Naive thymus-derived CD8-positive, alpha-beta T cell (primary cell): ENCODE data around the gene LBP. TPM values are rescaled to one million over a fixed set of nuclear protein-coding genes. Genes with fewer than 3 reads are reported as not detected.
"Not testable (repeated sequence)": the region's sequence is repeated elsewhere in the genome, so short reads cannot be mapped to it uniquely, and the experiment has no call there.

Source experiments
- ATAC-seq, 2 donors: fragments of 150-1000 bp; cut with Tn5 transposase in 1 of 2; sonication (Bioruptor Pico), chemical (Tn5 transposase) in 1 of 2; 1 replicate in 1 of 2; 2 replicates in 1 of 2; pipeline ENCODE4 v1.10.0; 2021; ENCODE audit warnings: mild to moderate bottlenecking in 2 of 2, moderate library complexity in 2 of 2
- POLR2A ChIA-PET: fragments of 350-600 bp; sonication (Branson Sonifier 250); formaldehyde crosslinking; loops from one replicate; lab custom pipeline; 2021; ENCODE audit warnings: antibody characterized with exemption; lab: Charles Lee
- DNase-seq, 10 donors: peaks; one replicate each; pipeline versions ENCODE4 v3.0.0 to v3.0.0-alpha.2; 2020 to 2022
- H3K27ac Mint-ChIP-seq, 10 donors: one replicate each; pipeline ENCODE4 v1.8.0; 2020 to 2022; ENCODE audit warnings: mild to moderate bottlenecking in 10 of 10, mixed read lengths in 10 of 10, moderate library complexity in 4 of 10, inconsistent platforms in 1 of 10
- H3K27me3 Mint-ChIP-seq, 5 donors: one replicate each; pipeline ENCODE4 v1.8.0; 2021 to 2022; ENCODE audit warnings: mixed read lengths in 5 of 5
- H3K36me3 Mint-ChIP-seq, 3 donors: one replicate each; pipeline ENCODE4 v1.8.0; 2020 to 2022; ENCODE audit warnings: mixed read lengths in 3 of 3, mild to moderate bottlenecking in 2 of 3, inconsistent platforms in 1 of 3
- H3K4me1 Mint-ChIP-seq, 4 donors: one replicate each; pipeline ENCODE4 v1.8.0; 2021 to 2022; ENCODE audit warnings: mixed read lengths in 4 of 4
- H3K4me3 Mint-ChIP-seq, 10 donors: one replicate each; pipeline ENCODE4 v1.8.0; 2020 to 2022; ENCODE audit warnings: mild to moderate bottlenecking in 10 of 10, mixed read lengths in 10 of 10, moderate library complexity in 6 of 10, inconsistent platforms in 1 of 10
- H3K9me3 Mint-ChIP-seq, 9 donors: one replicate each; pipeline ENCODE4 v1.8.0; 2020 to 2022; ENCODE audit warnings: mixed read lengths in 9 of 9, mild to moderate bottlenecking in 3 of 9, inconsistent platforms in 1 of 9, moderate library complexity in 1 of 9
- polyA plus RNA-seq, 3 donors: library from polyadenylated mRNA; unstranded; fragments of 300-500 nt; fragmentation: Illumina TruSeq; gene quantifications; one replicate each; pipeline ENCODE4 v1.2.3, GENCODE V29; 2021
- total RNA-seq, 8 experiments: library from RNA in 2 of 8; stranded (reverse) in 2 of 8; gene quantifications; one replicate each; pipeline ENCODE4 v1.2.3 and lab custom pipeline; 2021 to 2026

The LBP gene
- total and polyA plus RNA-seq, 5 experiments from 2014 or later: not detected

GRCh38 chr20:38387953-38388352 is 41.7 kb downstream of the LBP start:
- Mint-ChIP-seq H3K4me3 (no peak overlapping the region), H3K27me3 (peaks cover 4 to 17% (median 9%) of the 10 kb centered on the region in 5 donors), H3K4me1 (no peaks in the 10 kb centered on the region), H3K27ac (no peak overlapping the region), H3K9me3 (peaks cover 0 to 17% (median 8%) of the 10 kb centered on the region in 9 donors), H3K36me3 (peaks cover 0 to 6% (median 4%) of the 10 kb centered on the region in 3 donors)
- POLR2A ChIA-PET: interaction anchor here (0.7 kb wide), 1 partner anchor 24 kb away, joined by 4 read pairs; no protein-coding TSS in a partner anchor
- DNase-seq (no peak), ATAC-seq (no peak)

GRCh38 chr20:38392356-38392755 is 46.1 kb downstream of the LBP start:
- peaks cover 0 to 6% (median 4%) of the 10 kb centered on the region in 3 donors for H3K36me3 Mint-ChIP-seq
- no peak overlapping the region for H3K4me3 Mint-ChIP-seq
- H3K9me3 Mint-ChIP-seq: peaks cover 0 to 17% (median 8%) of the 10 kb centered on the region in 9 donors
- ATAC-seq (no peak), DNase-seq (no peak)
- POLR2A ChIA-PET: no interaction called here
- H3K4me1 Mint-ChIP-seq: no peaks in the 10 kb centered on the region
- no peak overlapping the region for H3K27ac Mint-ChIP-seq
- H3K27me3 Mint-ChIP-seq: peaks cover 0 to 12% (median 6%) of the 10 kb centered on the region in 5 donors

GRCh38 chr20:38393259-38393658 is 47.0 kb downstream of the LBP start:
- Mint-ChIP-seq H3K4me1 (no peaks in the 10 kb centered on the region), H3K9me3 (peaks cover 0 to 17% (median 8%) of the 10 kb centered on the region in 9 donors), H3K27ac (no peak overlapping the region), H3K36me3 (peaks cover 0 to 6% (median 4%) of the 10 kb centered on the region in 3 donors), H3K27me3 (peaks cover 0 to 9% (median 6%) of the 10 kb centered on the region in 5 donors), H3K4me3 (no peak overlapping the region)
- POLR2A ChIA-PET: no interaction called here
- DNase-seq (no peak), ATAC-seq (no peak)

DNA sequence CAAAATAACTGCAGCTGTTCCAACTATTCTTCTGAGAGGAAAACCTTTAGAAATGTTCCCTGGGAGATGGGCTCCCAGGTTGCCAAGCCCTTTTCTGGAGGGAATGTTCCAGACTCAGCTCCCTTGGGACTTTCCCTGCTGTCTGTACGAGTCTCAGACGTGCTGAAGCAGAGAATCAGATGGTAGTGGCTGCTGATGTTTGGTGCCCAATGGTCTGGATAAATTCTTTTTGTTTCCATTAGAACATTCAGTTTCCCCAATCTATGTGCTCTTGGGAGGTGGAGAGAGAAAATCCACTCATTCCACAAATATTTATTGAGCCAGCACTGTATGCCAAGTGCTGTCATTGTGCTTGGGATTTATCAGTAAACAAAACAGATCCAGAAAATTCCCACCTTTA is 48.9 kb downstream of the LBP start:
- POLR2A ChIA-PET: no interaction called here
- no peaks in the 10 kb centered on the region for H3K36me3 Mint-ChIP-seq
- H3K27me3 Mint-ChIP-seq: peaks cover 0 to 10% (median 3%) of the 10 kb centered on the region in 5 donors
- no peak for ATAC-seq
- H3K4me1 Mint-ChIP-seq: no peaks in the 10 kb centered on the region
- peaks cover 0 to 7% (median under 1%) of the 10 kb centered on the region in 9 donors for H3K9me3 Mint-ChIP-seq
- no peak for DNase-seq
- H3K4me3 Mint-ChIP-seq: no peak overlapping the region
- H3K27ac Mint-ChIP-seq: no peak overlapping the region

- not testable (repeated sequence) for ATAC-seq, H3K27me3 Mint-ChIP-seq
Measured at GRCh38 chr20:38395751-38396395, 49.6 kb downstream of the LBP start.

DNA sequence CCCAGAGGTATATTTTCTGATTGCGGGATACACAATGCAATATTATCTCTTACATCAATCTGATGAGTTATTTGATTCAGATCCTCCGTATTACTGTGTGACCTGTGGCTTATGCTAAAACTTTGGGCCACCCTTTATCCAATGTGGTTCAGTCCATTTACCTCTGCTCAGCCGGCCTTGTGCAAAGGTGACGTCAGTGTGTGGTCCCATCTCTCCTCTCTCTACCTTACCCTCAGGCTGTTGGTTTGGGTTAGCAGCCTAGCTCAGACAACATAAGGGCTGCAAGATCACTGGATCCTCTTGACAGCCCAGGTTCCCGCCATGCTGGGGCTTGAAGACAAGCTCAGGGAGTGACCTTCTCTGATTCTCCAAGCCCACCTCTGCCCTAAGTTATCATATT is 55.8 kb downstream of the LBP start:
- peaks cover 0 to 6% (median 0%) of the 10 kb centered on the region in 9 donors for H3K9me3 Mint-ChIP-seq
- DNase-seq (no peak), ATAC-seq (no peak)
- H3K4me3 Mint-ChIP-seq: no peak overlapping the region
- H3K36me3 Mint-ChIP-seq: peaks cover 0 to 6% (median 4%) of the 10 kb centered on the region in 3 donors
- no peak overlapping the region for H3K27ac Mint-ChIP-seq
- H3K4me1 Mint-ChIP-seq: no peaks in the 10 kb centered on the region
- POLR2A ChIA-PET: interaction anchor here (0.6 kb wide), 1 partner anchor 16 kb away, joined by 7 read pairs; no protein-coding TSS in a partner anchor
- H3K27me3 Mint-ChIP-seq: peaks cover 0 to 7% (median 2%) of the 10 kb centered on the region in 5 donors

More at GRCh38 chr20:38395751-38396395, 49.6 kb downstream of the LBP start:
- H3K4me3 Mint-ChIP-seq, H3K36me3 Mint-ChIP-seq, H3K9me3 Mint-ChIP-seq, H3K4me1 Mint-ChIP-seq, H3K27ac Mint-ChIP-seq, POLR2A ChIA-PET, DNase-seq: not testable (repeated sequence)

DNA sequence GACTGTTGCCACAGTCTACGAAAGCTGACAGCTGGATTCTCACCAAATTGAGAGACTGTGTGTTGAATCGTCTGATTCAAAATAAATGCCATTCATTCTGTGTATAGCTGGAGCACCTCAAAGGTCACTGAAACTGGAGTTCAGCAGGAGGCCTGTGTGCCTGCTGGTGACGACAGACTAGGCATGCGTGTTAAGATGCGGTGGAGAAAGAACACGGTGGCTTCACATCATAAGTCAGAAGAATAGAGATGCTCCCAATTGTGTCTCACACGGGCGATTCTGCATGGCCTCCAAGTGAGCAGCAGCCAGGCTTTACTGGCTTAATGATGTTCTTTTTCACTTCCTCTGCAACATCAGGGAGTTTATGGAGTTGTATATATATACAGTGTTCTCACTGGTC is 56.5 kb downstream of the LBP start:
- H3K9me3 Mint-ChIP-seq: peaks cover 0 to 6% (median 0%) of the 10 kb centered on the region in 9 donors
- H3K27ac Mint-ChIP-seq: no peak overlapping the region
- peaks cover 0 to 6% (median 4%) of the 10 kb centered on the region in 3 donors for H3K36me3 Mint-ChIP-seq
- H3K4me1 Mint-ChIP-seq: no peaks in the 10 kb centered on the region
- POLR2A ChIA-PET: no interaction called here
- DNase-seq (no peak), ATAC-seq (no peak)
- H3K27me3 Mint-ChIP-seq: peaks cover 0 to 7% (median 2%) of the 10 kb centered on the region in 5 donors
- no peak overlapping the region for H3K4me3 Mint-ChIP-seq

DNA sequence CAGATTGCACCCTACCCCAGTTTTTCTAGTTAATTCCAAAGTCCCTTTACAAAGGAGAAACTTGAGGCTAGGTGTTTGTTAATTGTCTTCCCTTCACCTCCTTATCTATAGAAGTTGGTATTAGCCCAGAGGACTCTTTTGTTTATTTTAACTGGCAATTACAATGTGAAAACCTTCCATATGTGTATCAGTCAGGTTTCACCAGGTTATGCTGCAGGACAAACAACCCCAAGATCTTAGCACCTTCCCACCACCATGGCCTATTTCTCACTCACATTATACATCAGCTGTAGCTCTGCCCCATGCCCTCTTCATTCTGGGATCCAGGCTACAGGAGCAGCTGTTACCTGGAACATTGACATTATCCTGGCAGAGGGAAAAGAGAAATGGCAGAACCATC is 57.7 kb downstream of the LBP start:
- Mint-ChIP-seq H3K36me3 (peaks cover 0 to 12% (median 4%) of the 10 kb centered on the region in 3 donors), H3K9me3 (peaks cover 0 to 6% (median 0%) of the 10 kb centered on the region in 9 donors), H3K27me3 (peaks cover 0 to 6% (median 2%) of the 10 kb centered on the region in 5 donors), H3K4me1 (no peaks in the 10 kb centered on the region), H3K27ac (no peak overlapping the region), H3K4me3 (no peak overlapping the region)
- DNase-seq (no peak), ATAC-seq (no peak)
- POLR2A ChIA-PET: no interaction called here

- ATAC-seq: no peak
- Mint-ChIP-seq H3K9me3 (peaks cover 0 to 6% (median 0%) of the 10 kb centered on the region in 9 donors), H3K4me1 (no peaks in the 10 kb centered on the region), H3K36me3 (peaks cover 0 to 12% (median 4%) of the 10 kb centered on the region in 3 donors), H3K27ac (no peak overlapping the region), H3K4me3 (no peak overlapping the region), H3K27me3 (peaks cover 0 to 5% (median 2%) of the 10 kb centered on the region in 5 donors)
- no peak for DNase-seq
- POLR2A ChIA-PET: no interaction called here
Measured at GRCh38 chr20:38405132-38405531, 58.9 kb downstream of the LBP start.

- Mint-ChIP-seq H3K27ac (no peak overlapping the region), H3K9me3 (peaks cover 0 to 6% (median 0%) of the 10 kb centered on the region in 9 donors), H3K4me3 (no peak overlapping the region), H3K27me3 (peaks cover 0 to 2% (median 0%) of the 10 kb centered on the region in 5 donors), H3K4me1 (no peaks in the 10 kb centered on the region), H3K36me3 (peaks cover 0 to 12% (median 4%) of the 10 kb centered on the region in 3 donors)
- ATAC-seq (no peak), DNase-seq (no peak)
- POLR2A ChIA-PET: no interaction called here
Measured at GRCh38 chr20:38406476-38406875, 60.2 kb downstream of the LBP start.

GRCh38 chr20:38407321-38407720 is 61.0 kb downstream of the LBP start:
- peaks cover 0 to 6% (median 0%) of the 10 kb centered on the region in 9 donors for H3K9me3 Mint-ChIP-seq

DNA sequence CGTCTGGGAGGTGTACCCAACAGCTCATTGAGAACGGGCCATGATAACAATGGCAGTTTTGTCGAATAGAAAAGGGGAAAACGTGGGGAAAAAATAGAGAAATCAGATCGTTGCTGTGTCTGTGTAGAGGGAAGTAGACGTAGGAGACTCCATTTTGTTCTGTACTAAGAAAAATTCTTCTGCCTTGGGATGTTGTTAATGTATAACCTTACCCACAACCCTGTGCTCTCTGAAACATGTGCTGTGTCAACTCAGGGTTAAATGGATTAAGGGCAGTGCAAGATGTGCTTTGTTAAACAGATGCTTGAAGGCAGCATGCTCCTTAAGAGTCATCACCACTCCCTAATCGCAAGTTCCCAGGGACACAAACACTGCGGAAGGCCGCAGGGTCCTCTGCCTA is 61.5 kb downstream of the LBP start:
- ATAC-seq, H3K27ac Mint-ChIP-seq, H3K9me3 Mint-ChIP-seq, DNase-seq, H3K4me1 Mint-ChIP-seq, POLR2A ChIA-PET, H3K4me3 Mint-ChIP-seq, H3K27me3 Mint-ChIP-seq: not testable (repeated sequence)
- H3K36me3 Mint-ChIP-seq: peaks cover 4 to 17% (median 11%) of the 10 kb centered on the region in 3 donors

More at GRCh38 chr20:38407321-38407720, 61.0 kb downstream of the LBP start:
- DNase-seq: no peak
- POLR2A ChIA-PET: no interaction called here
- peaks cover 4 to 15% (median 6%) of the 10 kb centered on the region in 3 donors for H3K36me3 Mint-ChIP-seq
- ATAC-seq: no peak
- no peak overlapping the region for H3K27ac Mint-ChIP-seq
- H3K4me3 Mint-ChIP-seq: no peak overlapping the region
- no peaks in the 10 kb centered on the region for H3K27me3 Mint-ChIP-seq
- no peaks in the 10 kb centered on the region for H3K4me1 Mint-ChIP-seq

DNA sequence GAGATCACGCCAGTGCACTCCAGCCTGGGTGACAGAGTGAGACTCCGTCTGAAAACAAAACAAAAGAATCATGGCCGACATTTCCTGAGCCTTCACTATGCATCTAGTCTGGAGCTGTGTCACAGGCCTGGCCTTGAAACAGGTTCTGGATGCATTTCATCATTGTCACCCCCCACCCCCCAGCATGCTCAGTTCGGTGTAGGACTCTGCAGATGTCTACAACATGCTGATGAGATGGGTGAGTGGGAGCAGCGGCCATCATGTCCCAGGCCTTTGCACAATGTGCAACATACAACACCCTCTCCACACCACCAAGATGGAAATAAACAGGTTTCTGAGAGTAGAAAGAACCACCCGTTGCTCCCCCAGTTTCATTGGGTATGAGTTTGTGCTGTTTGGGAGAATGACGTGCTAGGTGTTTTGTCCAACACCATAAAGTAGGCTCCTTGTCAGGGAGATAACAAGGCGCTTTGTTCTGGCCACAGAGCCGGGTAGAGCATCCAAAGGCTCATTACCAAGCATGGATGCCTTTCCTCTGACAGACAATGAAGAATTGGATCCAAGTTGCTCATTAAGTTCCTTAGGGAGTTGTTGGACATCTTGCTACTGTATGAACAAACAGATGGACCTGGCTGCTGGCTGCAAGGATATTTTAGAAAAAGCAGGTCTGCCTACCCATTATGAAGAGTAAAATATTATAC is 66.7 kb downstream of the LBP start:
- POLR2A ChIA-PET: no interaction called here
- no peak overlapping the region for H3K27ac Mint-ChIP-seq

More for the DNA sequence above, 66.7 kb downstream of the LBP start:
- Mint-ChIP-seq H3K4me3 (no peak overlapping the region), H3K4me1 (no peaks in the 10 kb centered on the region), H3K27me3 (no peaks in the 10 kb centered on the region), H3K36me3 (peaks cover 10 to 52% (median 46%) of the 10 kb centered on the region in 3 donors), H3K9me3 (peaks cover 0 to 4% (median 0%) of the 10 kb centered on the region in 9 donors)
- ATAC-seq: no peak
- no peak for DNase-seq
